HL-60 (cell line): ENCODE measurements around the gene PAAF1.

Experiments used
- POLR2AphosphoS5 ChIP-seq: IDR thresholded peaks from 2 replicates; pipeline ENCODE4 v1.6.1; 2012; ENCODE audit warnings: low read depth
- SPI1 ChIP-seq: IDR thresholded peaks from 2 replicates; pipeline ENCODE4 v1.6.1; 2012; ENCODE audit warnings: low read depth, mild to moderate bottlenecking, borderline replicate concordance
- TF ChIP-seq, protein P1 (sequence below): IDR thresholded peaks from one replicate; pipeline ENCODE4 v1.5.1; 2011; ENCODE audit warnings: low read length, control low read depth, inconsistent platforms; ENCODE audit not compliant: insufficient read depth

DNA sequence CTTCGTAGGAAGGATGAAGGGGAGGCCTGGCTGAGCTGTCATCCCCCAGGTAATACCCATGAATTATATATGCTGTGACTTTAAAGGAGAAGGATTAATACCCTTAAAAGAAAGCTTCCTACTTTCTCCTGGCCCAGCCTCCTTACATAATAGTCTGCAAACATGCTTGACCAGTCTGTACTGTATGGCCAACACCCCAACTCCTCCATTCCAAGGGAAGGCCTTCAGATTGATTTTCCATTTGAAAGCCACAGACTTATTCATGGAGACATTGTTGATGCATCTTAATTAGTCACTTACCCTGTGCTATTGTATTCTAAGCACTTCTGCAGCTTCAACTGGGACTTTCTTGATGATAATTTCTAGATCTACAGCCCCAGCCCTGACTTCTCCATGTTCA, 2.0 kb downstream of the PAAF1 start:
- TF ChIP-seq, protein P1, sequence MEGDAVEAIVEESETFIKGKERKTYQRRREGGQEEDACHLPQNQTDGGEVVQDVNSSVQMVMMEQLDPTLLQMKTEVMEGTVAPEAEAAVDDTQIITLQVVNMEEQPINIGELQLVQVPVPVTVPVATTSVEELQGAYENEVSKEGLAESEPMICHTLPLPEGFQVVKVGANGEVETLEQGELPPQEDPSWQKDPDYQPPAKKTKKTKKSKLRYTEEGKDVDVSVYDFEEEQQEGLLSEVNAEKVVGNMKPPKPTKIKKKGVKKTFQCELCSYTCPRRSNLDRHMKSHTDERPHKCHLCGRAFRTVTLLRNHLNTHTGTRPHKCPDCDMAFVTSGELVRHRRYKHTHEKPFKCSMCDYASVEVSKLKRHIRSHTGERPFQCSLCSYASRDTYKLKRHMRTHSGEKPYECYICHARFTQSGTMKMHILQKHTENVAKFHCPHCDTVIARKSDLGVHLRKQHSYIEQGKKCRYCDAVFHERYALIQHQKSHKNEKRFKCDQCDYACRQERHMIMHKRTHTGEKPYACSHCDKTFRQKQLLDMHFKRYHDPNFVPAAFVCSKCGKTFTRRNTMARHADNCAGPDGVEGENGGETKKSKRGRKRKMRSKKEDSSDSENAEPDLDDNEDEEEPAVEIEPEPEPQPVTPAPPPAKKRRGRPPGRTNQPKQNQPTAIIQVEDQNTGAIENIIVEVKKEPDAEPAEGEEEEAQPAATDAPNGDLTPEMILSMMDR = no peak
- TF ChIP-seq POLR2AphosphoS5 (no peak), SPI1 (no peak)
